HG02938 (cell line): ENCODE measurements around the gene IL10RB.
"Not testable (repeated sequence)": the region's sequence is repeated elsewhere in the genome, so short reads cannot be mapped to it uniquely, and the experiment has no call there.

Source experiments
- ATAC-seq: cut with Tn5 transposase; IDR thresholded peaks from one replicate; pipeline ENCODE4 v1.9.1; 2021; ENCODE audit warnings: mild to moderate bottlenecking, moderate library complexity; ENCODE audit not compliant: unreplicated experiment

The IL10RB gene

GRCh38 chr21:33300701-33301631 is 34.8 kb downstream of the IL10RB start:
- no peak for ATAC-seq

- ATAC-seq, result no peak
These were observed 35.5 kb downstream of the IL10RB start for GRCh38 chr21:33301632-33302002.

GRCh38 chr21:33302055-33302454 is 35.9 kb downstream of the IL10RB start:
- ATAC-seq, result no peak

- ATAC-seq, result no peak
These were observed 36.6 kb downstream of the IL10RB start for GRCh38 chr21:33302796-33303195.

GRCh38 chr21:33305344-33305671 is 39.1 kb downstream of the IL10RB start:
- ATAC-seq, result no peak

- ATAC-seq, result no peak
These were observed 39.8 kb downstream of the IL10RB start for GRCh38 chr21:33305938-33306337.

- peak; percentile 95 for ATAC-seq
These were observed 42.7 kb downstream of the IL10RB start for GRCh38 chr21:33308586-33309490.

GRCh38 chr21:33309778-33310177 is 43.6 kb downstream of the IL10RB start:
- ATAC-seq, result no peak

- ATAC-seq, result no peak
These were observed 46.0 kb downstream of the IL10RB start for GRCh38 chr21:33312121-33312520.

GRCh38 chr21:33313183-33313582 is 47.0 kb downstream of the IL10RB start:
- ATAC-seq, result no peak

GRCh38 chr21:33313611-33314010 is 47.4 kb downstream of the IL10RB start:
- no peak for ATAC-seq

- ATAC-seq, result no peak
These were observed 47.9 kb downstream of the IL10RB start for GRCh38 chr21:33314111-33314510.

GRCh38 chr21:33315946-33316710 is 50.0 kb downstream of the IL10RB start:
- no peak for ATAC-seq

- no peak for ATAC-seq
These were observed 51.0 kb downstream of the IL10RB start for GRCh38 chr21:33317145-33317544.

- no peak for ATAC-seq
These were observed 51.8 kb downstream of the IL10RB start for GRCh38 chr21:33317786-33318486.

GRCh38 chr21:33321005-33321404 is 54.8 kb downstream of the IL10RB start:
- not testable (repeated sequence) for ATAC-seq

GRCh38 chr21:33323610-33324009 is 57.4 kb downstream of the IL10RB start:
- not testable (repeated sequence) for ATAC-seq

GRCh38 chr21:33324291-33325221 is 58.4 kb downstream of the IL10RB start, which contains the start of gene IFNAR1:
TSS of gene IFNAR1 (plus strand) at chr21:33324970. CDS start at chr21:33325056, 86 bp downstream.
- ATAC-seq, result peak; percentile 79
